ENCODE data around the gene MACROD2. TPM values are rescaled to one million over a fixed set of nuclear protein-coding genes. Genes with fewer than 3 reads are reported as not detected.

The MACROD2 gene
- total RNA-seq, 1 experiment from 2014 or later = 2.3 TPM

DNA sequence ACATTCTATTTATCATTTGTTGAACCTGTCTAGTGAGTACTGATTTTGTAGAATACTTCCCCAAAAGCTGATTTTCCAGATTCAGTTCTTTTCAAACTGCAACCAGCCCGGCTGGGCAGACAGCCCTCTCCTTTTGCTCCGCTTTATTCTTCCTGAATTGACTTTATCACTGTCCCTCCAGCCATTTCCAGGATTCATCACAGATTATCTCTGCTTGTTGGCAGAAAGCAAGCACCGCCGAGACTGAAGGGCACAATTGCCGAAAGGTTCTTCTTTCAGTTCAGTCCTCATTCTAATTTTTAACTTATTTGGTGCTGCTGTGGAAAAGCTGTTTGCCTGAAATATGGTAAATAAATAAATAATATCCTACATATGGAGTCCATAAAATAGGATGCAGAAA lies 711.2 kb downstream of the MACROD2 start:
- DNase-seq (ENCODE audit: low spot score) = no peak

- DNase-seq (ENCODE audit: low spot score) = no peak
These were observed 711.8 kb downstream of the MACROD2 start for GRCh38 chr20:14707026-14707680.

DNA sequence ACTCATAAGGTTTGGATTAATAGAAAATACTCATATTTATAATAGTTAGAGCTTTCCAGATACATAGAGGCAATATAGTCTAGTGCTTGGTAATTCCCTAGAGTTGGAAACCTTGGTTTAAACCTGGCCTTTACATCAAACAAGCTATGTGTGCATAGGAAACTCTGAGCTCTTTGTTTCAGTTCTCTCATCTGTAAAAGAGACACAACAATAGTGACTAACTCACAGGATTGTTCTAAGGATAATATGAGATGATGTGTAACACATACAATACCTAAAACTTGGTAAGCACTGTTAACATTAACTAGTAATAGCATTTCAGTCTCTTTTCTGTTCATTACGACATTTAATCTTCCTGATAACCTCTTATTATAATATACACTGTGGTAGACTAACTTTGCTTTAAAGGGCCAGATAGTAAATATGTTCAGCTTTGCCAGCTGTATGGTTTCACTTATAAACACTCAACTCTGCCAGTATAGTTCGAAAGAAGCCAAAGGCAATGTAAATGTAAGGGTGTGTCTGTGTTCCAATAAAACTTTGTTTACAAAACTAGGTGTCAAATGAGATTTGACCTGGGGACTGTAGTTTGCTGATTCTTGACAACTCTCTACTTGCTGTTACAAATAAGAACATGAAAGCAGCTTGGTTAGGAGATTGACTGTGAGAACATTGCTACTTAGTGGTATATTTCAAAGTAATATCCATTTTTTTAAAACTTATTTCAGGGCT lies 712.7 kb downstream of the MACROD2 start:
- no peak for DNase-seq (ENCODE audit: low spot score)

- no peak for DNase-seq (ENCODE audit: low spot score)
These were observed 714.1 kb downstream of the MACROD2 start for GRCh38 chr20:14709439-14709838.

- DNase-seq (ENCODE audit: low spot score) = no peak
These were observed 715.6 kb downstream of the MACROD2 start for GRCh38 chr20:14710951-14711350.

GRCh38 chr20:14711652-14712051 lies 716.3 kb downstream of the MACROD2 start:
- DNase-seq (ENCODE audit: low spot score) = no peak

DNA sequence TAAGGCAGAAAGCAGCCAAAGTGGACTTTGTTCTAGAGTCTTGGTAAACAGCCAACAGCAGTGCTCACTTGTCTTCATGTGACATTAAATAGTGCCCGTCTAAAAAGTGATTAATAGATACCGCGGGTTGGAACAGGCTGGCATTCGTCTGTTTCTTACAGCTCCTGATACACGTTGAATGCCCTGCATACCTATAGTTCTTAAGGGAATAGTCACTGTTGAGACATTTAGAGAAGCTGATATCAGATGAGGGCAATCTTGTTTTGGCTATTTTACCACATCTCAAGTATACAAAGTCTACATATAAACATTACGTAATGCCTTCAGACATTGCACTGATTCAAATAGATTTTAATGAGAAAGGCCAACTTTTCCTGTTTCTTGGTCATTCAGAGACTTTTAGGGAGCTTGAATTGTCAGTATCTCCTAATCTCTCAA lies 717.0 kb downstream of the MACROD2 start:
- DNase-seq (ENCODE audit: low spot score) = peak; percentile 20

- no peak for DNase-seq (ENCODE audit: low spot score)
These were observed 720.1 kb downstream of the MACROD2 start for GRCh38 chr20:14715400-14715799.

GRCh38 chr20:14716351-14716801 lies 721.1 kb downstream of the MACROD2 start:
- no peak for DNase-seq (ENCODE audit: low spot score)

DNA sequence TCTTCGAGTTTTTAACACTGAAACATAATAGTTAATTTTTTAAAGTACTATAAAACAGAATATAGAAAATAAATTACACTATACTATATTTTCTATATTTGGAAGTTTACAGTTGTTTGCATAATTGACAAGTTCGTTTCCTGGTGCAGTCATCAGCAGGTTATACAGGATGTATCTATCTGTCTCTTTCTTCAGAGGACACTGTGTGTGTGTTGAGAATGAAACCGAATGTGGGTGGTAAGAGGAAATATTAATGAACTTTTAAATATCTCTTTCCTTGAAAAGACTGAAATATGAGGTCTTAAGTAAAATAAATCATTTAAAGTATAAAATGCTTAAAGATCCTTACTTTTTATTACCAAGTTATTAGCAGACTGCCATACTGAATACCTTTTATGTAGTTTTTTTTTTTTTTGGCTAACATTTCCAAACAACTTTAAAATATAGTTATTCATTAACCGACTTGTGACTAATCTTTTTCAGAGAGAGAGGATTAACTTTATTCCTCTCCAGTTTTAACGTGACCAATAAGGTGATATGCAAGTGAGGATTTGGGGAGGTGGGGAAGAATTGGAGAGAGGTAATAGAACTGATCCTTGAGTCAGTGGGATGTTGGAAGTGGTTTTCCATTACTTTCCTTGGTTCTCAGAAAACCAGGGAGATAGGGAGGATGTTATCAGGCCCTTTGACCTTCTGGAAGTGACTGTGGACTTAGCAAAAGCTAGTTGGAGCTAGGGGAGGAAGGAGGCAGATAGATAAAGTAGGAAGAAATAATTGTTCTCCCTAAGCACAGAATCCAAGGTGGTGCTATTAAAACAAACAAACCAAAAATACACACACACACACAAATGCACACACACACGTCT lies 722.1 kb downstream of the MACROD2 start:
- DNase-seq (ENCODE audit: low spot score) = peak; percentile 3

- no peak for DNase-seq (ENCODE audit: low spot score)
These were observed 724.9 kb downstream of the MACROD2 start for GRCh38 chr20:14720251-14720650.

DNA sequence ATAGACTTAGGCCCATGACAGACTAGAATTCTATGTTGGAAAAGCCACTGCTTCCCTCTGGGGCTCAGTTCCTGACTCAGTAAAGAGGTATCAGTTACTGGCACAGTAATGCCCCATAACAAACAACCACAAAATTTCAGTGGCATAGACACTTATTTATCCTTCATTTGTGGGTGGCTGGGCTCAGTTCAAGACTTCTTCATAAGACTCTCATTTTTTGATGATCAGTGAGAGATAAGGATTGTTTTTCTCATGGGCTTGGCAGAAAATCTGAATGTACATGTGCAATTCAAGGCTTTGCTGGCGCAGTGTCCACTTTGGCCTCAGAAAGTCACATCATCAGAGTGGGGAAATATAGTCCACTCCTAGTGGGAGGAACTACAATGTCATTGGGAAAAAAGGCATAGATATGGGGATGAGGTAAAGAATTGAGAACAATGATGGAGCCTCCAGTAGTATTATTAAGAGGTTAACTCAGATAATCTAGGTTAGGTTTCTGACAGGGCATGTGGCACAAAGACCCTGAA lies 726.7 kb downstream of the MACROD2 start:
- no peak for DNase-seq (ENCODE audit: low spot score)

DNA sequence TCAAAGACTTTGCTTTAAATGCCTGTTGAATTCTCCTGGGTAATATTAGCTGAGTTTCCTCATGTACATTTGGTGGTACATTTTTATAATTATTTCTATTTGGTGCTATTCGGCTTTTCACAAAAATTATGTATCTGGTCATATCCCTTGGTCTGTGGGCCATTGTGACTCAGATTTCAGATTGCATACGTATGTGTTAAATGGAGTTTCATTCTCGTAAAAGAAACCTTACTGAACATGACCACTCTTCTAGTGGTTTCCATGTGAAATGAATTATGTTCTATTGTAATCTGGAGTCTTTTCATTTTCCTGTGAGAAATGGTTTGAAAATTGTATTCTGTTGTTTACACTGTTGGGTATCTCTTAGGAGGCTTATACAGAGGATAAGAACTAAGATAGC lies 728.3 kb downstream of the MACROD2 start:
- no peak for DNase-seq (ENCODE audit: low spot score)

DNA sequence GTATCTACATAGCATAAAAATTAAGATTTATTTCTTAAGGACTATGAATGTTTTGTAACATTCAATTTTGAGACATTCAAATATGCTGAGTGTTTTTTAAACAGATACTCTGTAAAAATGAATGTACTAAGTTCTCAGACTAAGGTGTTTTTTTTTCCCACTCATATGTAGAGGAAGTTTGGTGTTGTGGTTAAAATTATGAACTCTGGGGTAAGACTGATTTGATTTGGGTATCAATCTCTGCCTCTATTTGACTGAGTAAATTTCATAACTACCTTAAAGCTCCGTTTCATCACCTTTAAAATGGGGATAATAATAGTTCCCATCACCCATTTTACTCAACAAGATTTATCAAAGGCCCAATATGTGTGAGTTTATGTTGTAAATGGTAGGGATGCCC lies 728.7 kb downstream of the MACROD2 start:
- no peak for DNase-seq (ENCODE audit: low spot score)

DNA sequence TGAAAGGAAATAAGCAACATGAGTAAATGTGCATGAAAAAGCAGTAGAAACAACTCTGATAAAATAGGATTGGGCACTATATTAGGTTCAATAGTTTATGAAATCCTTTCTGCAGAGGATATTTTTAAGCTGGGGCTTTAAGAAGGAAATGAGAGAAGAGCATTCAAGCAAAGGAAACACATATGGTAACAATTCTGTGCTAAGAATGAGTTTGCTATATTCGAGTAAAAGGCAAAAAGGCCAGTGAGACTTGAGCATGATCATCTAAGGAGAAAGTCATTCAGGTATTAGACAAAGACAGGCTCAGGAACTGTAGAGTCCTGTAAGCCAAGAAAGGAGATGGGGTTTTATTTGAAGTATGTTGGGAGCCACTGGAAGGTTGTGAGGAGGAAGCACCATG lies 729.2 kb downstream of the MACROD2 start:
- DNase-seq (ENCODE audit: low spot score) = no peak

GRCh38 chr20:14726591-14726990 lies 731.3 kb downstream of the MACROD2 start:
- no peak for DNase-seq (ENCODE audit: low spot score)

DNA sequence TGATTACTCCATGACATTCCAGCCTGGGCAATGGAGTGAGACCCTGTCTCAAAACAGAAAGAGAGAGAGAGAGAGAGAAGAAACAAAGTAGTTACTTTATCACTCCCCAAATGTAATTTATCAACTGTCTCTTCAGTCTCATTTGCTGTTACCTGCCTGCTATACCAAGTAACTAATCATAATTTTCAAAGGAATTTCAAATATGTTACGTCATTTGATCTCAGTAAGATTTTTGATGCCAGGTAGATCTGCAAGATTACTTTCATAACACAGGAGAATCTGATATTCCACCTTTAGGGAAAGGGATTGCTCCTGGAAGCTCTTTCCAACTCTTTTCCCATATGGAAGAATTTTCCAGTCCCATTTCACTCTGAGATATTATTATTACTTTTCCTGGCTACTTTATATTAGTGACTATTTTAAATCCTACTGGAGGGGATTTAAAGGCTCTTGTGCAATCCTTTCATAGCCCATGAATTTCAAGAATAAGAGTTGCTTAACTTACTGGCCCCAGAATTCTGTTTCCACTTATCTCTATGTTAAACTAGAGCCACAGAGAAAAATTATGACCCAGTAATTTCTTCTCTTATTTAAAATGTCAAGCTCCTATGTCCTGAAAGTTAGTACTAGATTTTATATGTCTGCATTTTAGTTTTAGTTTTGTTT lies 732.3 kb downstream of the MACROD2 start:
- DNase-seq (ENCODE audit: low spot score) = no peak

DNA sequence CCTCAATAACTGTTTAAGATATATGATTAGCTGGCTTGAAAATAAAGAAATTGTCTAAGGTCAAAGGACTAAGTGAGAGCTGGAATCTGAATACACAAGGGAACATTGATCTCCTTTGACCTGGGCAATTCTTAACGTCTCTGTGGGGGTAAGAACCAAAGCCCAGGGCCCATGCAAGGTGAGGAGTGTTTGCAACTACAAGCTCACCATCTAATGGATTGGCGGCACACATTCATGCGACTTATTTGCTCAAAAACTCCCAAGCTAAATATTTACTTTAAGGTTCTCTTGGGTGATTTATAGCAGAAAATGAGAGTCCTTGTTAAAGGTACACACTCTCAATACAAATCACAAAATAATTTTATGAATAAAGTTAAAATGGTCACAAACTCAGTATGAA lies 734.1 kb downstream of the MACROD2 start:
- no peak for DNase-seq (ENCODE audit: low spot score)

DNA sequence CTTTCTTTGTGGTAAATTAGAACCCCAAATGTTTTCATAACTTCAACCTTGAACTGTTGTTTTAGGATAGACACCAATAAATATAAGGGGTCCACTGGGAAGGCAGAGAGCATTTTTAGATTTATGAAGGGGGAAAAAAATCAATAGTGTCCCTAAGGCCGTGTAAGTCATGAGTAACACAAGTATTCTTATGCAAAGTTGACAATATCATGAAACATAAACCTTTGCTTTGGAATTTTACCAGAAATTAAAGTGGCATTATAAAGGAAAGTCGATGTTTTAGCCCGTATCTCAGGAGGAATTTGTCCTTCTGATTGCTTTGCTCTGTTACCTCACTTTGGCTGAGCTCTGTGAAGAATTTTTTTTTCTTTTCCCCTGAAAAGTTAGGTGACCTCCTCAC lies 737.0 kb downstream of the MACROD2 start:
- DNase-seq (ENCODE audit: low spot score) = no peak

DNA sequence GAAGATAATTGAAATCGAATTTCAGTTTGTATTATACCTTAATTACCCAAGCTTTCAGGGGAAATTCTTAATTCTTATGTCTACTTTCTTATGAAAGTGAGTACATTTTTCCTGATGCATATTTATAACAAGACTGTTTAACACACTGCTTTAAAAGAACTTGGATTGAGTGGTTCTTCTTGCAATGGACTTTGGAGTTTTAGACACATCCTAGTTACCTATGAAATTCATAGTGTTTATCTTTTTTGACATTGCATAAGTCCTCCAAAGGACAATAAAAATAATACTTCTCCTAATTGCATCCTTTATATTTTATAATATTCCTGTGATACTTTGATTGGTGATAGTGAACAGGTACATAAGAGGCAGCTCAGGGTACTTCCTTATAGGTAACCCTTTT lies 737.7 kb downstream of the MACROD2 start:
- no peak for DNase-seq (ENCODE audit: low spot score)

GRCh38 chr20:14740380-14740779 lies 745.1 kb downstream of the MACROD2 start:
- no peak for DNase-seq (ENCODE audit: low spot score)

Data from HT-29 (cell line).